IMR-90 (cell line): ENCODE data around the gene NOX1. TPM values are rescaled to one million over a fixed set of nuclear protein-coding genes. Genes with fewer than 3 reads are reported as not detected.
"Not testable (repeated sequence)": the region's sequence is repeated elsewhere in the genome, so short reads cannot be mapped to it uniquely, and the experiment has no call there.

Source experiments
- ATAC-seq: fragments of 200-7000 bp; cut with Tn5 transposase; 2 replicates; pipeline ENCODE4 v1.9.1; 2020; ENCODE audit warnings: low read depth, mild to moderate bottlenecking, moderate library complexity
- BruUV-seq: library from RNA; stranded (reverse); fragments of 400-500 nt; replicated peaks from 2 replicates; lab custom pipeline; 2021; lab: Mats Ljungman, UMichigan
- CTCF ChIA-PET: fragments of 300-600 bp; formaldehyde crosslinking; extraction: SDS; loops from one replicate; lab custom pipeline; 2021; ENCODE audit warnings: antibody characterized with exemption; lab: Yijun Ruan, JAX
- POLR2A ChIA-PET: fragments of 300-600 bp; sonication (Branson Sonifier 250); formaldehyde crosslinking; loops from one replicate; lab custom pipeline; 2022; ENCODE audit warnings: antibody characterized with exemption; ENCODE audit not compliant: unreplicated experiment; lab: Charles Lee
- DNase-seq: peaks from one replicate; pipeline ENCODE4 v3.0.0; 2013
- H2AFZ ChIP-seq: replicated peaks from 2 replicates; pipeline ENCODE3; 2013; ENCODE audit warnings: low read length, mild to moderate bottlenecking; ENCODE audit not compliant: poor library complexity
- H2AK5ac ChIP-seq: 2 replicates; pipeline ENCODE4 v1.6.1; 2013; ENCODE audit warnings: low read depth, low read length, inconsistent platforms
- H2AK9ac ChIP-seq: replicated peaks from 2 replicates; pipeline ENCODE3; 2013; ENCODE audit warnings: mild to moderate bottlenecking, low read depth, low read length, moderate library complexity; ENCODE audit not compliant: poor library complexity
- H2BK120ac ChIP-seq: 2 replicates; pipeline ENCODE4 v1.6.1; 2013; ENCODE audit warnings: low read depth, low read length, inconsistent platforms
- H2BK15ac ChIP-seq: 3 replicates; pipeline ENCODE4 v1.6.1; 2013; ENCODE audit warnings: low read depth, low read length, inconsistent platforms
- H2BK20ac ChIP-seq: 2 replicates; pipeline ENCODE4 v1.6.1; 2013; ENCODE audit warnings: low read depth, mild to moderate bottlenecking, inconsistent platforms, low read length, moderate library complexity
- H2BK5ac ChIP-seq: 2 replicates; pipeline ENCODE4 v1.6.1; 2013; ENCODE audit warnings: mild to moderate bottlenecking, low read depth, low read length, inconsistent platforms; ENCODE audit not compliant: poor library complexity, severe bottlenecking
- H3K14ac ChIP-seq: replicated peaks from 2 replicates; pipeline ENCODE4 v1.6.1; 2013; ENCODE audit warnings: low read depth, low read length, inconsistent platforms
- H3K18ac ChIP-seq: 2 replicates; pipeline ENCODE4 v1.6.1; 2013; ENCODE audit warnings: low read depth, low read length, control low read depth
- H3K23ac ChIP-seq: 2 replicates; pipeline ENCODE4 v1.6.1; 2013; ENCODE audit warnings: low read depth, low read length, inconsistent platforms
- H3K27ac ChIP-seq: 2 replicates; pipeline ENCODE4 v1.5.1; 2013; ENCODE audit warnings: mild to moderate bottlenecking, control low read depth, low read length; ENCODE audit not compliant: insufficient read depth
- H3K27me3 ChIP-seq: 2 replicates; pipeline ENCODE4 v1.6.1; 2013; ENCODE audit warnings: low read length; ENCODE audit not compliant: control insufficient read depth, insufficient read depth
- H3K36me3 ChIP-seq: 2 replicates; pipeline ENCODE4 v1.6.1; 2013; ENCODE audit warnings: low read length, mixed read lengths; ENCODE audit not compliant: control insufficient read depth, insufficient read depth
- H3K4ac ChIP-seq: 2 replicates; pipeline ENCODE4 v1.6.1; 2013; ENCODE audit warnings: low read depth, low read length, inconsistent platforms
- H3K4me1 ChIP-seq: 2 replicates; pipeline ENCODE4 v1.6.1; 2013; ENCODE audit warnings: low read length, mixed read lengths; ENCODE audit not compliant: control insufficient read depth, insufficient read depth
- H3K4me2 ChIP-seq: 2 replicates; pipeline ENCODE4 v1.6.1; 2013; ENCODE audit warnings: low read depth, mild to moderate bottlenecking, control low read depth, low read length, moderate library complexity
- H3K4me3 ChIP-seq: 2 replicates; pipeline ENCODE4 v1.5.1; 2013; ENCODE audit warnings: low read depth, mild to moderate bottlenecking, control low read depth, low read length, moderate library complexity; ENCODE audit not compliant: insufficient read depth
- H3K56ac ChIP-seq: 2 replicates; pipeline ENCODE4 v1.6.1; 2013; ENCODE audit warnings: low read length, inconsistent platforms; ENCODE audit not compliant: insufficient read depth; ENCODE audit errors: extremely low read depth
- H3K79me1 ChIP-seq, 2 experiments: 2 replicates each; pipeline ENCODE4 v1.6.1; 2013; ENCODE audit warnings: low read length in 2 of 2, inconsistent platforms in 1 of 2, low read depth in 1 of 2
- H3K9ac ChIP-seq: 2 replicates; pipeline ENCODE4 v1.6.1; 2013; ENCODE audit warnings: low read depth, low read length, control low read depth
- H3K9me1 ChIP-seq: 2 replicates; pipeline ENCODE4 v1.6.1; 2013; ENCODE audit warnings: low read length, inconsistent platforms; ENCODE audit not compliant: insufficient read depth
- H3K9me3 ChIP-seq: 2 replicates; pipeline ENCODE4 v1.6.1; 2013; ENCODE audit warnings: low read length; ENCODE audit not compliant: control insufficient read depth, insufficient read depth
- H4K20me1 ChIP-seq: 2 replicates; pipeline ENCODE4 v1.6.1; 2013; ENCODE audit warnings: low read length, inconsistent platforms; ENCODE audit not compliant: insufficient read depth
- H4K5ac ChIP-seq: 2 replicates; pipeline ENCODE4 v1.6.1; 2013; ENCODE audit warnings: mild to moderate bottlenecking, low read depth, low read length, control low read depth
- H4K8ac ChIP-seq, 2 experiments: 2 replicates each; pipeline ENCODE4 v1.6.1; 2013; ENCODE audit warnings: low read depth in 2 of 2, low read length in 2 of 2, control low read depth in 1 of 2, inconsistent platforms in 1 of 2
- H4K91ac ChIP-seq: 2 replicates; pipeline ENCODE4 v1.6.1; 2013; ENCODE audit warnings: low read depth, low read length, inconsistent platforms; ENCODE audit not compliant: insufficient read depth
- CEBPB ChIP-seq: IDR thresholded peaks from 2 replicates; pipeline ENCODE4 v1.6.1; 2012; ENCODE audit warnings: low read depth, low read length, improper control_type of control experiment
- RCOR1 ChIP-seq: IDR thresholded peaks from 2 replicates; pipeline ENCODE4 v1.6.1; 2012; ENCODE audit warnings: mild to moderate bottlenecking, low read length, improper control_type of control experiment; ENCODE audit not compliant: insufficient replicate concordance
- WGBS, 2 experiments: methylation state at CpG; one replicate each; pipeline versions ENCODE4 v1.1.5 to v1.1.7; 2013; ENCODE audit warnings: missing lambda C conversion rate in 2 of 2; ENCODE audit not compliant: insufficient read length in 1 of 2; ENCODE audit errors: extremely low coverage in 2 of 2; 5-methylcytosine and 5-hydroxymethylcytosine counted together
- dilution Hi-C: fragments of 300-500 bp; cut with HindIII; formaldehyde crosslinking; loops from one replicate; pipeline ENCODE4 v1.14.3; 2018; ENCODE audit warnings: low sequenced_read_pairs; ENCODE audit not compliant: unreplicated experiment
- in situ Hi-C: fragments of 300-500 bp; cut with MboI; formaldehyde crosslinking; loops from 3 replicates; pipeline ENCODE4 v1.14.3; 2019; ENCODE audit warnings: low sequenced_read_pairs, inconsistent platforms, mixed read lengths
- intact Hi-C: fragments of 100-400 bp; cut with micrococcal nuclease; formaldehyde crosslinking; loops from 2 replicates; pipeline ENCODE4 v1.10.0; 2022
- polyA plus RNA-seq, 3 experiments: library from polyadenylated mRNA; depleted of rRNA; stranded (reverse); fragments of >200 nt; gene quantifications; 2 replicates each; pipeline ENCODE4 v1.2.3, GENCODE V29; 2012; ENCODE audit warnings: low replicate concordance in 1 of 3
- total RNA-seq: library from RNA; depleted of rRNA; stranded (reverse); fragments of >200 nt; gene quantifications from 2 replicates; pipeline ENCODE4 v1.2.3, GENCODE V29; 2012

Gene NOX1
- total and polyA plus RNA-seq, 2 of the 4 experiments (the other 2 are of a cell fraction): not detected

DNA sequence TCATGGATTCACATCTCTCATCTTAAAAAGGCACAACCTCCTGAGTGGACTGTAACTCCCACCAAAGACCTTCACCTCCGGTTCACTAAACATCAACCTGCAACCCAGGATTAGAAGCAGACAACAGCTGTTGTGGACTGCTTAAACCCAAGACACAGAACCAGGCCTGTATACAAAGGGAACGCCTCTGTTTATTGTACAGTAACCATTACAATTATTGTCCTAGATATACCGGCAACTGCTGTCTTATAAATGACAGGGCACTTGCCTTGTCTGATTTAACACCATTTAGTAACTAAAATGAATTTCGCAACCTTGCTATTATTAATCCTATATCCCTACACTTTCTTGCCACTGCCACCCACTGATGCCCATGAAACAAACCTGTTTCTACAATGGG, 76.8 kb downstream of the NOX1 start:
- BruUV-seq: no TSS peak
- Histone ChIP-seq H4K20me1 (no peaks in the 10 kb centered on the region), H2AFZ (no peak overlapping the region), H4K5ac (no peak overlapping the region), H2BK120ac (no peak overlapping the region), H3K9me3 (no peaks in the 10 kb centered on the region), H3K4me2 (no peak overlapping the region), H3K56ac (no peak overlapping the region), H3K9ac (no peak overlapping the region), H3K79me1 (no peaks in the 10 kb centered on the region), H2BK20ac (no peak overlapping the region), H3K36me3 (no peaks in the 10 kb centered on the region), H3K4me3 (no peak overlapping the region), H3K4me1 (no peaks in the 10 kb centered on the region), H4K8ac (no peak overlapping the region), H2AK9ac (no peak overlapping the region), H3K4ac (no peak overlapping the region), H3K14ac (no peak overlapping the region), H2BK15ac (no peak overlapping the region), H4K91ac (no peak overlapping the region), H3K27ac (no peak overlapping the region), H2AK5ac (no peak overlapping the region), H3K27me3 (peaks cover 4% of the 10 kb centered on the region), H3K23ac (no peak overlapping the region), H3K9me1 (no peaks in the 10 kb centered on the region), H3K18ac (no peak overlapping the region), H2BK5ac (no peak overlapping the region)
- dilution Hi-C loops (no loop called here), in situ Hi-C loops (no loop called here), intact Hi-C loops (no loop called here)
- DNase-seq: no peak
- ChIA-PET POLR2A (no interaction called here), CTCF (no interaction called here)
- ATAC-seq: no peak
- TF ChIP-seq CEBPB: 0 out of 2 replicates have a peak, but pooled peaks have one; percentile 3
- no peak for TF ChIP-seq RCOR1
- WGBS, 2 experiments: 83% methylated on average over 1 of the region's 4 CpGs; no CpG with 5 or more reads in 1 of the 2 experiments

DNA sequence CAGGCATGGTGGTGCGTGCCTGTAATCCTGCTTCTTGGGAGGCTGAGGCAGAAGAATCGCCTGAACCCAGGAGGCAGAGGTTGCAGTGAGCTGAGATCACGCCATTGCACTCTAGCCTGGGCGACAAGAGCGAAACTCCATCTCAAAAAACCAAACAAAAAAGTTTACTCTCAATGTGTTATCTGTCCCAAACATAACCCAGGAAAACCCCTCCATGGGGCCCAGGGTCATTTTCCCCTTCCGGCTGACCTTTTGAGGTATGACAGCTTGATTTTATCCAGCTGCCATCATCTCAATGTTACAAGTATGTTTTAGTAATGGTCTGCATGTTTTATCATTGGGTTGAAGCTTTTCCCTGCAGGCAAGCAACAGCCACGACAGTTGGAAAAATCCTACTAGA, 77.8 kb downstream of the NOX1 start:
- H3K27me3 ChIP-seq, H4K20me1 ChIP-seq, H3K23ac ChIP-seq, H3K9me3 ChIP-seq, H3K18ac ChIP-seq, BruUV-seq, H3K4me1 ChIP-seq, H4K5ac ChIP-seq, H3K36me3 ChIP-seq, DNase-seq, H4K91ac ChIP-seq, H3K56ac ChIP-seq, POLR2A ChIA-PET, H2AK5ac ChIP-seq, ATAC-seq, H3K9me1 ChIP-seq, in situ Hi-C loops, H2BK15ac ChIP-seq, H4K8ac ChIP-seq, H3K4ac ChIP-seq, H3K9ac ChIP-seq, H3K27ac ChIP-seq, H3K79me1 ChIP-seq, H2BK120ac ChIP-seq, H3K4me3 ChIP-seq, H3K4me2 ChIP-seq, intact Hi-C loops, H2AK9ac ChIP-seq, CTCF ChIA-PET, dilution Hi-C loops, H2BK5ac ChIP-seq, H2AFZ ChIP-seq, H3K14ac ChIP-seq, H2BK20ac ChIP-seq: not testable (repeated sequence)
- 67% methylated on average over 2 of the region's 7 CpGs; no CpG with 5 or more reads in 1 of the 2 experiments for WGBS, 2 experiments
